Measurements from ENCODE around the gene DTX2.
"Not testable (repeated sequence)": the region's sequence is repeated elsewhere in the genome, so short reads cannot be mapped to it uniquely, and the experiment has no call there.

- not testable (repeated sequence) for TF ChIP-seq EZH2 (IDR thresholded peaks at IDR 0.05)
- TF ChIP-seq CTCF (IDR thresholded peaks at IDR 0.05): peak; percentile 68
Observed at GRCh38 chr7:76437873-76438272, 23.6 kb upstream of the DTX2 start.

Measured in neural progenitor cell (in vitro differentiated cells).